Testis (tissue), 3 donors: ENCODE results near the gene AATF. TPM values are rescaled to one million over a fixed set of nuclear protein-coding genes. Genes with fewer than 3 reads are reported as not detected.

Experiments used
- DNase-seq: peaks from one replicate; pipeline ENCODE4 v3.0.0-alpha.2; 2019
- H3K27ac ChIP-seq, 2 donors: fragments of 200-600 bp; sonication (generic); one replicate each; pipeline ENCODE4 v1.5.1; 2019
- H3K27me3 ChIP-seq: fragments of 200-600 bp; sonication (generic); one replicate; pipeline ENCODE4 v1.5.1; 2019
- H3K36me3 ChIP-seq: fragments of 200-600 bp; sonication (generic); one replicate; pipeline ENCODE4 v1.5.1; 2017; ENCODE audit warnings: low read depth; ENCODE audit errors: missing control alignments
- H3K4me1 ChIP-seq: fragments of 200-600 bp; sonication (generic); one replicate; pipeline ENCODE4 v1.5.1; 2019
- H3K4me3 ChIP-seq, 2 donors: fragments of 200-600 bp; sonication (generic); one replicate each; pipeline ENCODE4 v1.5.1; 2017 to 2019
- H3K9me3 ChIP-seq: fragments of 200-600 bp; sonication (generic); one replicate; pipeline ENCODE4 v1.5.1; 2017
- POLR2A ChIP-seq: fragments of 450-650 bp; IDR thresholded peaks from one replicate; pipeline ENCODE4 v1.6.1; 2017; ENCODE audit warnings: antibody characterized with exemption, mild to moderate bottlenecking, moderate library complexity
- WGBS, 2 donors: methylation state at CpG; one replicate each; pipeline ENCODE4 v1.1.5; 2018; 5-methylcytosine and 5-hydroxymethylcytosine counted together
- intact Hi-C: fragments of 100-400 bp; cut with DNase I; formaldehyde crosslinking; loops from one replicate; pipeline ENCODE4 v1.15.1; 2023; ENCODE audit warnings: low total_unique reads
- polyA plus RNA-seq: library from polyadenylated mRNA; stranded (reverse); fragments of 350-450 nt; fragmentation: Illumina TruSeq; extraction: RNeasy Lipid Tissue Mini Kit (QIAGEN cat#74804); gene quantifications from one replicate; pipeline ENCODE4 v1.2.3, GENCODE V29; 2014; ENCODE audit warnings: low read depth, low replicate concordance; ENCODE audit not compliant: insufficient read depth
- total RNA-seq, 2 donors: library from RNA; depleted of rRNA; stranded (reverse); fragments of >200 nt; gene quantifications; one replicate each; pipeline ENCODE4 v1.2.3, GENCODE V29; 2016
- TF ChIP-seq, protein P1 (sequence below), 3 experiments: fragments of 450-650 bp in 2 of 3; fragments of 200-600 bp in 1 of 3; sonication (generic) in 1 of 3; IDR thresholded peaks; one replicate each; pipeline ENCODE4 v1.5.1; 2016 to 2019; ENCODE audit warnings: antibody characterized with exemption in 3 of 3, mild to moderate bottlenecking in 2 of 3, moderate library complexity in 1 of 3

Gene AATF
- total and polyA plus RNA-seq, 3 donors from 2014 or later, result 38.7 to 57.9 (median 39.5) TPM

GRCh38 chr17:37098910-37099664, 150.3 kb downstream of the AATF start:
- Histone ChIP-seq H3K4me3 (no peak overlapping the region), H3K27me3 (no peaks in the 10 kb centered on the region), H3K4me1 (peaks cover 13% of the 10 kb centered on the region), H3K27ac (no peak overlapping the region), H3K36me3 (no peaks in the 10 kb centered on the region), H3K9me3 (no peaks in the 10 kb centered on the region)
- TF ChIP-seq POLR2A, result no peak
- TF ChIP-seq, protein P1, sequence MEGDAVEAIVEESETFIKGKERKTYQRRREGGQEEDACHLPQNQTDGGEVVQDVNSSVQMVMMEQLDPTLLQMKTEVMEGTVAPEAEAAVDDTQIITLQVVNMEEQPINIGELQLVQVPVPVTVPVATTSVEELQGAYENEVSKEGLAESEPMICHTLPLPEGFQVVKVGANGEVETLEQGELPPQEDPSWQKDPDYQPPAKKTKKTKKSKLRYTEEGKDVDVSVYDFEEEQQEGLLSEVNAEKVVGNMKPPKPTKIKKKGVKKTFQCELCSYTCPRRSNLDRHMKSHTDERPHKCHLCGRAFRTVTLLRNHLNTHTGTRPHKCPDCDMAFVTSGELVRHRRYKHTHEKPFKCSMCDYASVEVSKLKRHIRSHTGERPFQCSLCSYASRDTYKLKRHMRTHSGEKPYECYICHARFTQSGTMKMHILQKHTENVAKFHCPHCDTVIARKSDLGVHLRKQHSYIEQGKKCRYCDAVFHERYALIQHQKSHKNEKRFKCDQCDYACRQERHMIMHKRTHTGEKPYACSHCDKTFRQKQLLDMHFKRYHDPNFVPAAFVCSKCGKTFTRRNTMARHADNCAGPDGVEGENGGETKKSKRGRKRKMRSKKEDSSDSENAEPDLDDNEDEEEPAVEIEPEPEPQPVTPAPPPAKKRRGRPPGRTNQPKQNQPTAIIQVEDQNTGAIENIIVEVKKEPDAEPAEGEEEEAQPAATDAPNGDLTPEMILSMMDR (IDR thresholded peaks at IDR 0.05), result no peak
- 94 to 95% methylated on average over 9 of the region's 9 CpGs for WGBS, 2 donors
- no peak for DNase-seq
- intact Hi-C loops, result no loop called here

- Histone ChIP-seq H3K4me1 (peaks cover 2% of the 10 kb centered on the region), H3K4me3 (no peak overlapping the region), H3K9me3 (no peaks in the 10 kb centered on the region), H3K27ac (no peak overlapping the region), H3K27me3 (no peaks in the 10 kb centered on the region), H3K36me3 (no peaks in the 10 kb centered on the region)
- 77 to 90% methylated on average over 4 of the region's 4 CpGs for WGBS, 2 donors
- DNase-seq, result no peak
- TF ChIP-seq, protein P1 (IDR thresholded peaks at IDR 0.05), result no peak
- no peak for TF ChIP-seq POLR2A
- intact Hi-C loops, result no loop called here
These were observed 151.5 kb downstream of the AATF start for GRCh38 chr17:37100231-37100630.

DNA sequence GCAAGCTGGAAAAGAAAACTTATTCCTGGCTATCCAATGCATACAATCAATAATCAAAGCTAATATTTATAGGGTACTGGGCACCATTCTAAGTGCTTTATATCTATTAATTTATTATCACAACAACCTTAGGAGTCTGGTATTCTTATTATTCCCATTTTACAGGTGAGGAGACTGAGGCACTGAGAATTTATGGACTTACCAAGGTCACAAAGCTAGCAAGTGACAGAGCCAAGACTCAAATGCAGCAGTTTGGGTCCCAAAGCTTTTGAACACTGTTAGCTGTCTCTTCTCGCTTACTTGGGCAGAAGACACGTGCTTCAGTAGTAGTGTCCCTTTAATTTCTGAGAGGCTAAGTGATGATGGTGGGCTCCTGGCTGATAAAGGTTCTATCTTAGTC, 152.6 kb downstream of the AATF start:
- 94 to 96% methylated on average over 2 of the region's 2 CpGs for WGBS, 2 donors
- H3K27me3 ChIP-seq, result no peaks in the 10 kb centered on the region
- intact Hi-C loops, result no loop called here
- H3K4me3 ChIP-seq, result no peak overlapping the region
- no peak overlapping the region for H3K27ac ChIP-seq
- no peaks in the 10 kb centered on the region for H3K36me3 ChIP-seq
- DNase-seq, result no peak
- no peaks in the 10 kb centered on the region for H3K4me1 ChIP-seq
- H3K9me3 ChIP-seq, result no peaks in the 10 kb centered on the region
- TF ChIP-seq, protein P1 (IDR thresholded peaks at IDR 0.05), result no peak
- TF ChIP-seq POLR2A, result no peak

GRCh38 chr17:37103231-37103630, 154.5 kb downstream of the AATF start:
- H3K4me3 ChIP-seq, result no peak overlapping the region
- TF ChIP-seq, protein P1 (IDR thresholded peaks at IDR 0.05), result no peak
- TF ChIP-seq POLR2A, result no peak
- no peaks in the 10 kb centered on the region for H3K27me3 ChIP-seq
- no peaks in the 10 kb centered on the region for H3K9me3 ChIP-seq
- no peak overlapping the region for H3K27ac ChIP-seq
- WGBS, 2 donors, result 96 to 97% methylated on average over 4 of the region's 4 CpGs
- H3K36me3 ChIP-seq, result no peaks in the 10 kb centered on the region
- peaks cover 8% of the 10 kb centered on the region for H3K4me1 ChIP-seq
- DNase-seq, result no peak
- intact Hi-C loops, result no loop called here

DNA sequence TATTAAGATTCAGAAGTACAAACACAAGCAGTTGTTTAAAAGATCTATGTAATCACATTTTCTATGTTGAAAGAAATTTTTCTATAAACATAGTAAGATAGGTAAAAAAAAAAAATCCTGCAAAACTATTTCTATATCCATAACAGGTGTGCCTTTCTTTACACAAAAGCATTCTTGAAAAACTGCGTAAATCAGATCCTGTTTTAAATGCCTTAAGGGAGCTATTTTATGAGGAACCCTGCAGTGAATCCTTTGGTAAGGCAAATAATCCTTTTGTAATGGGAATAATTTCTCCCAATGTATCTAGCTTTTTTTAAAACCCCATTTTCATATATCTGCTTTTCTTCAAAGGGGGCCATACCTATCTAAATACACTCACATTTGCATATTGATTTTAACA, 157.3 kb downstream of the AATF start:
- Histone ChIP-seq H3K4me1 (peaks cover 8% of the 10 kb centered on the region), H3K27ac (no peak overlapping the region), H3K27me3 (no peaks in the 10 kb centered on the region), H3K9me3 (no peaks in the 10 kb centered on the region), H3K36me3 (no peaks in the 10 kb centered on the region), H3K4me3 (no peak overlapping the region)
- TF ChIP-seq, protein P1 (IDR thresholded peaks at IDR 0.05), result no peak
- no peak for TF ChIP-seq POLR2A
- WGBS, 2 donors, result 92 to 97% methylated on average over 1 of the region's 1 CpG
- intact Hi-C loops, result no loop called here
- DNase-seq, result no peak
